HepG2 (cell line): ENCODE data around the gene GRHPR. TPM values are rescaled to one million over a fixed set of nuclear protein-coding genes. Genes with fewer than 3 reads are reported as not detected.
A peak's percentile ranks its signal among the peaks of the same experiment; 100 is the strongest.

Source experiments
- ARID3A ChIP-seq: IDR thresholded peaks from 2 replicates; pipeline ENCODE4 v1.6.1; 2012; ENCODE audit warnings: low read depth, low read length, improper control_type of control experiment
- ARNT ChIP-seq: fragments of 450-650 bp; IDR thresholded peaks from 2 replicates; pipeline ENCODE4 v1.6.1; 2017
- HOXA3 ChIP-seq: sonication (generic); formaldehyde crosslinking; IDR thresholded peaks from 2 replicates; pipeline ENCODE4 v1.5.0; 2020; ENCODE audit warnings: missing genetic modification reagents
- MAFF ChIP-seq: IDR thresholded peaks from 2 replicates; pipeline ENCODE4 v1.6.1; 2011; ENCODE audit warnings: low read depth, low read length, improper control_type of control experiment
- MIXL1 ChIP-seq: IDR thresholded peaks from 2 replicates; pipeline ENCODE4 v1.6.1; 2016
- SOX13 ChIP-seq, 3 experiments: fragments of 450-650 bp in 1 of 3; sonication (generic) in 1 of 3; formaldehyde crosslinking in 1 of 3; IDR thresholded peaks in 2 of 3; conservative IDR thresholded peaks in 1 of 3; 2 replicates each; pipeline versions ENCODE4 v1.5.0 to v1.6.1; 2016 to 2020; ENCODE audit warnings: antibody characterized with exemption in 1 of 3, mild to moderate bottlenecking in 1 of 3, missing compliant biosample characterization in 1 of 3, missing genetic modification reagents in 1 of 3, moderate library complexity in 1 of 3
- ZBTB38 ChIP-seq: sonication (generic); formaldehyde crosslinking; IDR thresholded peaks from 2 replicates; pipeline ENCODE4 v1.5.1; 2020; ENCODE audit warnings: mild to moderate bottlenecking, missing genetic modification reagents
- ZBTB43 ChIP-seq: sonication (generic); formaldehyde crosslinking; conservative IDR thresholded peaks from 2 replicates; pipeline ENCODE4 v1.4.0; 2020; ENCODE audit warnings: missing genetic modification reagents
- ZFYVE20 ChIP-seq: sonication (generic); formaldehyde crosslinking; IDR thresholded peaks from 2 replicates; pipeline ENCODE4 v1.8.0; 2023; ENCODE audit warnings: low read depth, mild to moderate bottlenecking, moderate library complexity, missing genetic modification reagents, borderline replicate concordance
- ZMYM3 ChIP-seq: sonication (generic); formaldehyde crosslinking; IDR thresholded peaks from 2 replicates; pipeline ENCODE4 v1.5.1; 2020; ENCODE audit warnings: mild to moderate bottlenecking, missing genetic modification reagents
- ZNF101 ChIP-seq: sonication (generic); formaldehyde crosslinking; IDR thresholded peaks from 2 replicates; pipeline ENCODE4 v1.4.0; 2020; ENCODE audit warnings: mild to moderate bottlenecking, low read depth, missing genetic modification reagents, borderline replicate concordance
- ZNF142 ChIP-seq: sonication (generic); formaldehyde crosslinking; IDR thresholded peaks from 2 replicates; pipeline ENCODE4 v1.4.0; 2020; ENCODE audit warnings: missing genetic modification reagents
- ZNF841 ChIP-seq: sonication (generic); formaldehyde crosslinking; IDR thresholded peaks from 2 replicates; pipeline ENCODE4 v1.8.1; 2023; ENCODE audit warnings: missing genetic modification reagents, borderline replicate concordance
- ZNF883 ChIP-seq: sonication (generic); formaldehyde crosslinking; IDR thresholded peaks from 2 replicates; pipeline ENCODE4 v1.5.1; 2020; ENCODE audit warnings: mild to moderate bottlenecking, missing genetic modification reagents; ENCODE audit errors: not compliant biosample characterization
- polyA plus RNA-seq, 8 experiments: library from polyadenylated mRNA; depleted of rRNA in 3 of 8; stranded (reverse) in 7 of 8; unstranded in 1 of 8; fragments of >200 nt; fragmentation: Illumina TruSeq in 4 of 8; extraction: Trizol in 4 of 8; gene quantifications; 2 replicates each; pipeline versions ENCODE4 v1.2.1 to v1.2.3, GENCODE V29; 2011 to 2016; ENCODE audit warnings: low read depth in 4 of 8, missing spikeins in 1 of 8, mixed read lengths in 1 of 8; ENCODE audit not compliant: insufficient read depth in 1 of 8
- total RNA-seq, 5 experiments: library from RNA; depleted of rRNA; stranded (reverse); fragments of >200 nt; fragmentation: Illumina TruSeq; extraction: Trizol; gene quantifications; 2 replicates each; pipeline ENCODE4 v1.2.3, GENCODE V29; 2016; ENCODE audit warnings: low read depth in 1 of 5
- TF ChIP-seq, protein P1 (sequence below): sonication (generic); formaldehyde crosslinking; IDR thresholded peaks from 2 replicates; pipeline ENCODE4 v1.4.0; 2020; ENCODE audit warnings: missing genetic modification reagents, borderline replicate concordance

GRHPR gene
- total and polyA plus RNA-seq, 2 of the 13 experiments (the other 11 are each of a cell fraction or from before 2014, with no cell fraction given): 113 to 115 TPM

GRCh38 chr9:37422289-37423104 is at the start of gene GRHPR (continued):
- TF ChIP-seq ZBTB43 (CRISPR knock-in tag): no peak; the same call in 1 of the 2 replicates
- TF ChIP-seq MIXL1 (CRISPR knock-in tag): peak; percentile 12; the same call in 1 of the 2 replicates
- no peak for TF ChIP-seq ARID3A
- peak; percentile 59; the same call in 1 of the 2 replicates for TF ChIP-seq ZBTB38 (CRISPR knock-in tag)
- TF ChIP-seq ZFYVE20 (CRISPR knock-in tag): no peak
- 0 out of 2 replicates have a peak, but pooled peaks have one; percentile 30 for TF ChIP-seq ZNF142 (CRISPR knock-in tag)
- TF ChIP-seq ZNF841 (CRISPR knock-in tag): no peak
- TF ChIP-seq ARNT: no peak
- peak; percentile 51; the same call in 1 of the 2 replicates for TF ChIP-seq ZMYM3 (CRISPR knock-in tag)
- peak; percentile 76 for TF ChIP-seq HOXA3 (CRISPR knock-in tag)
- no peak for TF ChIP-seq SOX13 (IDR thresholded peaks at IDR 0.05)
- no peak for TF ChIP-seq SOX13 (CRISPR knock-in tag; conservative IDR thresholded peaks at IDR 0.05 in 1 of 2, IDR thresholded peaks at IDR 0.05 in 1 of 2)
- TF ChIP-seq ZNF883: peak; percentile 87
- TF ChIP-seq, protein P1, sequence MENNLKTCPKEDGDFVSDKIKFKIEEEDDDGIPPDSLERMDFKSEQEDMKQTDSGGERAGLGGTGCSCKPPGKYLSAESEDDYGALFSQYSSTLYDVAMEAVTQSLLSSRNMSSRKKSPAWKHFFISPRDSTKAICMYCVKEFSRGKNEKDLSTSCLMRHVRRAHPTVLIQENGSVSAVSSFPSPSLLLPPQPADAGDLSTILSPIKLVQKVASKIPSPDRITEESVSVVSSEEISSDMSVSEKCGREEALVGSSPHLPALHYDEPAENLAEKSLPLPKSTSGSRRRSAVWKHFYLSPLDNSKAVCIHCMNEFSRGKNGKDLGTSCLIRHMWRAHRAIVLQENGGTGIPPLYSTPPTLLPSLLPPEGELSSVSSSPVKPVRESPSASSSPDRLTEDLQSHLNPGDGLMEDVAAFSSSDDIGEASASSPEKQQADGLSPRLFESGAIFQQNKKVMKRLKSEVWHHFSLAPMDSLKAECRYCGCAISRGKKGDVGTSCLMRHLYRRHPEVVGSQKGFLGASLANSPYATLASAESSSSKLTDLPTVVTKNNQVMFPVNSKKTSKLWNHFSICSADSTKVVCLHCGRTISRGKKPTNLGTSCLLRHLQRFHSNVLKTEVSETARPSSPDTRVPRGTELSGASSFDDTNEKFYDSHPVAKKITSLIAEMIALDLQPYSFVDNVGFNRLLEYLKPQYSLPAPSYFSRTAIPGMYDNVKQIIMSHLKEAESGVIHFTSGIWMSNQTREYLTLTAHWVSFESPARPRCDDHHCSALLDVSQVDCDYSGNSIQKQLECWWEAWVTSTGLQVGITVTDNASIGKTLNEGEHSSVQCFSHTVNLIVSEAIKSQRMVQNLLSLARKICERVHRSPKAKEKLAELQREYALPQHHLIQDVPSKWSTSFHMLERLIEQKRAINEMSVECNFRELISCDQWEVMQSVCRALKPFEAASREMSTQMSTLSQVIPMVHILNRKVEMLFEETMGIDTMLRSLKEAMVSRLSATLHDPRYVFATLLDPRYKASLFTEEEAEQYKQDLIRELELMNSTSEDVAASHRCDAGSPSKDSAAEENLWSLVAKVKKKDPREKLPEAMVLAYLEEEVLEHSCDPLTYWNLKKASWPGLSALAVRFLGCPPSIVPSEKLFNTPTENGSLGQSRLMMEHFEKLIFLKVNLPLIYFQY (CRISPR knock-in tag): peak; percentile 100
- TF ChIP-seq ZNF101 (CRISPR knock-in tag): no peak
- no peak for TF ChIP-seq MAFF
